K562 (cell line): ENCODE measurements around the gene C11orf42. TPM values are rescaled to one million over a fixed set of nuclear protein-coding genes. Genes with fewer than 3 reads are reported as not detected.

Experiments
- ATAC-seq: fragments of 200-7000 bp; cut with Tn5 transposase; 3 replicates; pipeline ENCODE4 v1.9.1; 2020; ENCODE audit warnings: moderate library complexity
- BruUV-seq: library from RNA; stranded (reverse); fragments of 400-500 nt; replicated peaks from 2 replicates; lab custom pipeline; 2021; lab: Mats Ljungman, UMichigan
- CTCF ChIA-PET: fragments of 300-600 bp; formaldehyde crosslinking; extraction: SDS; loops from one replicate; lab custom pipeline; 2021; ENCODE audit warnings: low intra/inter-chr PET ratio; lab: Yijun Ruan, JAX
- POLR2A ChIA-PET: fragments of 300-600, 350-650 bp; sonication (Branson Sonifier 250); formaldehyde crosslinking; extraction: SDS; loops from one replicate; lab custom pipeline; 2021; ENCODE audit warnings: antibody characterized with exemption, inconsistent platforms; lab: Yijun Ruan, JAX
- DNase-seq, 4 experiments: peaks; one replicate each; pipeline versions ENCODE4 v3.0.0 to v3.0.0-alpha.2; 2011 to 2018; ENCODE audit warnings: low spot score in 3 of 4, mixed read lengths in 3 of 4; ENCODE audit errors: extremely low read depth in 1 of 4
- FAIRE-seq: peaks from 2 replicates; lab custom pipeline; 2011; peaks lifted over from hg19 to GRCh38; lab: Jason Lieb, UNC
- H2AFZ ChIP-seq: 2 replicates; pipeline ENCODE4 v1.6.0; 2011; ENCODE audit warnings: low read depth, low read length, control low read depth, inconsistent platforms
- H3K27ac ChIP-seq: fragments of 200-600 bp; 3 replicates; pipeline ENCODE4 v1.8.0; 2011; ENCODE audit warnings: low read depth, mild to moderate bottlenecking, control low read depth, inconsistent platforms, low read length, moderate library complexity, mixed read lengths; ENCODE audit errors: extremely low read depth
- H3K27me3 ChIP-seq, 2 experiments: fragments of 300-600 bp in 1 of 2; 2 replicates in 1 of 2; 3 replicates in 1 of 2; pipeline versions ENCODE4 v1.6.0 to v1.8.0; 2011; ENCODE audit warnings: inconsistent platforms in 2 of 2, low read length in 2 of 2, mild to moderate bottlenecking in 1 of 2, mixed read lengths in 1 of 2, moderate library complexity in 1 of 2; ENCODE audit not compliant: control insufficient read depth in 2 of 2, insufficient read depth in 2 of 2
- H3K36me3 ChIP-seq: fragments of 300-600 bp; 3 replicates; pipeline ENCODE4 v1.8.0; 2011; ENCODE audit warnings: mild to moderate bottlenecking, low read length, inconsistent platforms; ENCODE audit not compliant: control insufficient read depth, insufficient read depth
- H3K4me1 ChIP-seq, 2 experiments: fragments of 200-600 bp in 1 of 2; replicated peaks in 1 of 2; 2 replicates in 1 of 2; 3 replicates in 1 of 2; pipeline versions ENCODE4 v1.5.1 to v1.8.0; 2011; ENCODE audit warnings: inconsistent platforms in 2 of 2, low read length in 2 of 2, mild to moderate bottlenecking in 1 of 2, mixed read lengths in 1 of 2, moderate library complexity in 1 of 2; ENCODE audit not compliant: control insufficient read depth in 2 of 2, insufficient read depth in 2 of 2
- H3K4me2 ChIP-seq: 2 replicates; pipeline ENCODE4 v1.6.1; 2011; ENCODE audit warnings: low read length, control low read depth, inconsistent platforms, mixed read lengths; ENCODE audit not compliant: insufficient read depth
- H3K4me3 ChIP-seq: fragments of 200-600 bp; sonication (generic), shearing (Covaris generic); 2 replicates; pipeline ENCODE4 v1.5.1; 2016; ENCODE audit warnings: control low read depth, inconsistent platforms
- H3K79me2 ChIP-seq: fragments of 200-600 bp; 3 replicates; pipeline ENCODE4 v1.8.0; 2011; ENCODE audit warnings: low read length, inconsistent platforms; ENCODE audit not compliant: control insufficient read depth, insufficient read depth
- H3K9ac ChIP-seq, 2 experiments: 2 replicates each; pipeline versions ENCODE4 v1.6.0 to v1.6.1; 2011; ENCODE audit warnings: low read depth in 2 of 2, low read length in 2 of 2, control low read depth in 1 of 2, inconsistent platforms in 1 of 2, mild to moderate bottlenecking in 1 of 2, mixed read lengths in 1 of 2; ENCODE audit not compliant: insufficient read depth in 1 of 2
- H3K9me1 ChIP-seq: one replicate; pipeline ENCODE4 v1.6.0; 2011; ENCODE audit warnings: inconsistent platforms, mild to moderate bottlenecking, low read length, moderate library complexity; ENCODE audit not compliant: control insufficient read depth, insufficient read depth
- H3K9me3 ChIP-seq: replicated peaks from 2 replicates; pipeline ENCODE4 v1.5.1; 2011; ENCODE audit warnings: low read depth, low read length, inconsistent platforms; ENCODE audit not compliant: control insufficient read depth, insufficient read depth
- H4K20me1 ChIP-seq: replicated peaks from 2 replicates; pipeline ENCODE4 v1.6.1; 2011; ENCODE audit warnings: low read length, inconsistent platforms, mixed read lengths; ENCODE audit not compliant: control insufficient read depth, insufficient read depth
- ARID3B ChIP-seq: fragments of 250-450 bp; sonication (Bioruptor Pico); IDR thresholded peaks from 2 replicates; pipeline ENCODE4 v1.4.0; 2020; ENCODE audit warnings: borderline replicate concordance
- DEAF1 ChIP-seq: fragments of 450-650 bp; formaldehyde crosslinking; IDR thresholded peaks from 2 replicates; pipeline ENCODE4 v1.4.0; 2020; ENCODE audit warnings: mild to moderate bottlenecking, moderate library complexity
- EZH2 ChIP-seq: IDR thresholded peaks from 2 replicates; pipeline ENCODE4 v1.6.1; 2012; ENCODE audit warnings: low read depth, mild to moderate bottlenecking, inconsistent platforms, low read length, borderline replicate concordance
- FOS ChIP-seq: IDR thresholded peaks from 3 replicates; pipeline ENCODE4 v1.6.1; 2011; ENCODE audit not compliant: insufficient read length; ENCODE audit errors: extremely low read depth
- FOXA1 ChIP-seq: fragments of 450-650 bp; IDR thresholded peaks from 2 replicates; pipeline ENCODE4 v1.6.1; 2016; ENCODE audit warnings: mild to moderate bottlenecking, borderline replicate concordance
- GTF3C2 ChIP-seq: IDR thresholded peaks from 3 replicates; pipeline ENCODE4 v1.6.1; 2011; ENCODE audit warnings: borderline replicate concordance, mild to moderate bottlenecking, moderate library complexity; ENCODE audit not compliant: insufficient read length; ENCODE audit errors: extremely low read depth
- KLF1 ChIP-seq: fragments of 450-650 bp; IDR thresholded peaks from 2 replicates; pipeline ENCODE4 v1.6.1; 2016; ENCODE audit warnings: missing genetic modification characterization, missing compliant biosample characterization
- NBN ChIP-seq: fragments of 450-650 bp; IDR thresholded peaks from 2 replicates; pipeline ENCODE4 v1.6.1; 2016; ENCODE audit warnings: low read depth, mild to moderate bottlenecking
- NCOA2 ChIP-seq, 2 experiments: fragments of 450-650 bp; IDR thresholded peaks; 2 replicates each; pipeline ENCODE4 v1.6.1; 2018; ENCODE audit warnings: mild to moderate bottlenecking in 2 of 2, moderate library complexity in 1 of 2; ENCODE audit not compliant: partially characterized antibody in 2 of 2
- NUFIP1 ChIP-seq: fragments of 450-650 bp; IDR thresholded peaks from 2 replicates; pipeline ENCODE4 v1.6.1; 2018; ENCODE audit not compliant: partially characterized antibody
- RAD21 ChIP-seq, 2 experiments: fragments of 250-450 bp in 1 of 2; fragments of 450-650 bp in 1 of 2; sonication (Bioruptor Pico) in 1 of 2; formaldehyde crosslinking in 1 of 2; IDR thresholded peaks in 1 of 2; conservative IDR thresholded peaks in 1 of 2; 2 replicates each; pipeline versions ENCODE4 v1.4.0 to v1.8.0; 2020 to 2022; ENCODE audit warnings: mild to moderate bottlenecking in 2 of 2, moderate library complexity in 1 of 2
- SAFB2 ChIP-seq: fragments of 200-400 bp; formaldehyde crosslinking; IDR thresholded peaks from 2 replicates; pipeline ENCODE4 v1.6.1; 2018; ENCODE audit warnings: borderline replicate concordance, low read length, low read depth, moderate library complexity; ENCODE audit not compliant: severe bottlenecking
- ZBTB43 ChIP-seq: sonication (generic); formaldehyde crosslinking; IDR thresholded peaks from 2 replicates; pipeline ENCODE4 v1.8.0; 2023; ENCODE audit warnings: mild to moderate bottlenecking, missing genetic modification reagents
- ZNF282 ChIP-seq: sonication (generic); formaldehyde crosslinking; IDR thresholded peaks from 2 replicates; pipeline ENCODE4 v1.8.1; 2023; ENCODE audit warnings: missing genetic modification reagents
- ZNF764 ChIP-seq: fragments of 250-450 bp; sonication (Bioruptor Pico); IDR thresholded peaks from 2 replicates; pipeline ENCODE4 v1.4.0; 2020; ENCODE audit warnings: low read depth, mild to moderate bottlenecking, moderate library complexity
- ZNF766 ChIP-seq: fragments of 200-800 bp; sonication (Bioruptor generic); conservative IDR thresholded peaks from 2 replicates; pipeline ENCODE4 v1.6.1; 2016; ENCODE audit warnings: missing genetic modification characterization, missing compliant biosample characterization
- WGBS: fragments of 100-300 bp; shearing (Covaris generic); methylation state at CpG from one replicate; pipeline ENCODE4 v1.1.6; 2016; ENCODE audit warnings: low coverage, mixed read lengths; ENCODE audit not compliant: insufficient coverage; ENCODE audit errors: missing lambda C conversion rate; 5-methylcytosine and 5-hydroxymethylcytosine counted together
- in situ Hi-C: fragments of 300-500 bp; cut with MboI; formaldehyde crosslinking; loops from 4 replicates; pipeline ENCODE4 v1.15.0; 2018; ENCODE audit warnings: inconsistent platforms, mixed read lengths
- intact Hi-C: fragments of 100-400 bp; cut with micrococcal nuclease; formaldehyde crosslinking; loops from 2 replicates; pipeline ENCODE4 v1.14.2; 2022
- polyA plus RNA-seq, 8 experiments: library from polyadenylated mRNA; depleted of rRNA in 4 of 8; stranded (reverse) in 5 of 8; unstranded in 3 of 8; fragments of >200 nt; fragmentation: Nextera tagmentation in 2 of 8; fragmentation: Illumina TruSeq in 1 of 8; extraction: Ambion mirVana in 2 of 8; extraction: Trizol in 1 of 8; gene quantifications; 2 replicates each; pipeline versions ENCODE4 v1.2.1 to v1.2.3, GENCODE V29; 2011 to 2014; ENCODE audit warnings: inconsistent platforms in 1 of 8, missing spikeins in 1 of 8
- total RNA-seq, 7 experiments: library from RNA; depleted of rRNA in 6 of 7; stranded (reverse); fragments of >200 nt in 6 of 7; fragmentation: Illumina TruSeq in 2 of 7; extraction: Trizol in 2 of 7; gene quantifications; 2 replicates each; pipeline versions ENCODE4 v1.2.1 to v1.2.3, GENCODE V29; 2011 to 2021; ENCODE audit warnings: low replicate concordance in 1 of 7

Gene C11orf42
- total and polyA plus RNA-seq, 9 of the 15 experiments (the other 6 are each of a cell fraction or from before 2014, with no cell fraction given): not detected

GRCh38 chr11:6170226-6170625 lies 35.1 kb upstream of the C11orf42 start, which contains the start of gene OR52B2:
Gene OR52B2, minus strand, starts transcription at chr11:6170326. Its CDS starts 0 bp downstream, at chr11:6170326.
- Histone ChIP-seq H3K4me2 (no peak within 1 kb of the TSS), H3K4me1 (no peaks in the 10 kb centered on the region), H3K4me3 (no peak within 1 kb of the TSS), H2AFZ (no peak within 1 kb of the TSS), H3K36me3 (no peaks in the 10 kb centered on the region), H3K27me3 (peaks cover 0 to 9% of the 10 kb centered on the region in 2 experiments; a peak in 2 of 5 replicates), H3K9ac (no peak within 1 kb of the TSS), H3K27ac (no peak within 1 kb of the TSS), H3K9me3 (no peaks in the 10 kb centered on the region), H4K20me1 (no peaks in the 10 kb centered on the region), H3K9me1 (no peaks in the 10 kb centered on the region), H3K79me2 (no peaks in the 10 kb centered on the region)
- in situ Hi-C loops: no loop called here
- ATAC-seq: no peak
- ChIA-PET CTCF (no interaction called here), POLR2A (no interaction called here)
- no peak for FAIRE-seq
- no TSS peak for BruUV-seq
- intact Hi-C loops: no loop called here
- DNase-seq: no peak
- 0% methylated on average over 1 of the region's 1 CpG for WGBS
- no peak for TF ChIP-seq NUFIP1
- TF ChIP-seq NCOA2 (IDR thresholded peaks at IDR 0.05; ENCODE audit: partially characterized antibody in 2 of 2): no peak
- TF ChIP-seq ARID3B (CRISPR knock-in tag): no peak
- TF ChIP-seq ZNF764 (CRISPR knock-in tag): no peak
- no peak for TF ChIP-seq GTF3C2
- no peak for TF ChIP-seq DEAF1 (CRISPR knock-in tag)
- TF ChIP-seq NBN: no peak
- TF ChIP-seq ZNF766 (CRISPR knock-in tag): no peak
- TF ChIP-seq ZBTB43 (CRISPR knock-in tag): no peak
- no peak for TF ChIP-seq FOXA1
- TF ChIP-seq KLF1 (tag): no peak
- TF ChIP-seq EZH2: no peak
- TF ChIP-seq FOS: no peak
- no peak for TF ChIP-seq ZNF282 (CRISPR knock-in tag)
- TF ChIP-seq SAFB2: no peak
- no peak for TF ChIP-seq RAD21 (CRISPR knock-in tag; conservative IDR thresholded peaks at IDR 0.05 in 1 of 2, IDR thresholded peaks at IDR 0.05 in 1 of 2)
